HepG2 (cell line): Measurements from ENCODE around the gene GTF2F2. TPM values are rescaled to one million over a fixed set of nuclear protein-coding genes. Genes with fewer than 3 reads are reported as not detected.

Experiments
- ATAC-seq: fragments of 200-7000 bp; cut with Tn5 transposase; 3 replicates; pipeline ENCODE4 v1.9.1; 2020; ENCODE audit warnings: mild to moderate bottlenecking, moderate library complexity
- BruUV-seq: library from RNA; stranded (reverse); fragments of 400-500 nt; replicated peaks from 2 replicates; lab custom pipeline; 2021; lab: Mats Ljungman, UMichigan
- CTCF ChIA-PET: fragments of 300-600 bp; formaldehyde crosslinking; extraction: SDS; loops from one replicate; lab custom pipeline; 2021; ENCODE audit warnings: low total read pairs, inconsistent platforms, low intra/inter-chr PET ratio; lab: Yijun Ruan, JAX
- POLR2A ChIA-PET: fragments of 350-600 bp; sonication (Branson Sonifier 250); formaldehyde crosslinking; loops from one replicate; lab custom pipeline; 2020; ENCODE audit warnings: antibody characterized with exemption, inconsistent platforms; lab: Yijun Ruan, JAX
- DNase-seq: peaks from one replicate; pipeline ENCODE4 v3.0.0-alpha.2; 2015; ENCODE audit warnings: low spot score
- FAIRE-seq: peaks from 3 replicates; lab custom pipeline; 2011; peaks lifted over from hg19 to GRCh38; lab: Jason Lieb, UNC
- H2AFZ ChIP-seq: one replicate; pipeline ENCODE4 v1.6.1; 2011; ENCODE audit warnings: low read length, inconsistent platforms
- H3K27ac ChIP-seq: fragments of 300-600 bp; 3 replicates; pipeline ENCODE4 v1.8.0; 2011; ENCODE audit warnings: mixed run types, mild to moderate bottlenecking, mixed read lengths, low read length, inconsistent platforms; ENCODE audit not compliant: insufficient read depth; ENCODE audit errors: extremely low read length
- H3K27me3 ChIP-seq, 2 experiments: fragments of 200-600 bp in 1 of 2; 2 replicates in 1 of 2; 3 replicates in 1 of 2; pipeline versions ENCODE4 v1.6.0 to v1.8.0; 2011; ENCODE audit warnings: low read length in 2 of 2, mild to moderate bottlenecking in 2 of 2, moderate library complexity in 2 of 2, inconsistent platforms in 1 of 2; ENCODE audit not compliant: insufficient read depth in 2 of 2, control insufficient read depth in 1 of 2
- H3K36me3 ChIP-seq, 2 experiments: fragments of 200-600 bp in 1 of 2; replicated peaks in 1 of 2; 2 replicates in 1 of 2; 3 replicates in 1 of 2; pipeline versions ENCODE4 v1.5.1 to v1.8.0; 2011; ENCODE audit warnings: low read length in 2 of 2, inconsistent platforms in 1 of 2; ENCODE audit not compliant: insufficient read depth in 2 of 2, control insufficient read depth in 1 of 2
- H3K4me1 ChIP-seq: 2 replicates; pipeline ENCODE4 v1.5.1; 2012; ENCODE audit warnings: low read length, inconsistent platforms; ENCODE audit not compliant: insufficient read depth
- H3K4me2 ChIP-seq: 2 replicates; pipeline ENCODE4 v1.6.0; 2011; ENCODE audit warnings: low read depth, low read length, inconsistent platforms
- H3K4me3 ChIP-seq, 3 experiments: fragments of 200-600 bp in 1 of 3; sonication (generic), shearing (Covaris generic) in 1 of 3; replicated peaks in 1 of 3; 2 replicates each; pipeline ENCODE4 v1.5.1; 2011 to 2016; ENCODE audit warnings: low read length in 3 of 3, inconsistent platforms in 2 of 3, low read depth in 2 of 3, mild to moderate bottlenecking in 2 of 3, control low read depth in 1 of 3, mixed read lengths in 1 of 3; ENCODE audit not compliant: insufficient read depth in 1 of 3
- H3K79me2 ChIP-seq: one replicate; pipeline ENCODE4 v1.6.1; 2011; ENCODE audit warnings: low read length, inconsistent platforms; ENCODE audit not compliant: insufficient read depth
- H3K9ac ChIP-seq: 2 replicates; pipeline ENCODE4 v1.6.0; 2011; ENCODE audit warnings: mild to moderate bottlenecking, low read depth, low read length, inconsistent platforms; ENCODE audit not compliant: insufficient read depth
- H3K9me3 ChIP-seq: 2 replicates; pipeline ENCODE4 v1.5.1; 2012; ENCODE audit warnings: mild to moderate bottlenecking, low read length
- H4K20me1 ChIP-seq: 2 replicates; pipeline ENCODE4 v1.6.0; 2011; ENCODE audit warnings: inconsistent platforms, mild to moderate bottlenecking, low read length, moderate library complexity; ENCODE audit not compliant: insufficient read depth
- ELF3 ChIP-seq: IDR thresholded peaks from 2 replicates; pipeline ENCODE4 v1.6.1; 2016; ENCODE audit warnings: missing genetic modification reagents, missing compliant biosample characterization
- FOSL2 ChIP-seq: sonication (generic); formaldehyde crosslinking; IDR thresholded peaks from 2 replicates; pipeline ENCODE4 v1.4.0; 2020; ENCODE audit warnings: missing genetic modification reagents
- GTF3A ChIP-seq: sonication (generic); formaldehyde crosslinking; conservative IDR thresholded peaks from 2 replicates; pipeline ENCODE4 v1.4.0; 2020; ENCODE audit warnings: mild to moderate bottlenecking, missing genetic modification reagents
- HIVEP1 ChIP-seq: sonication (generic); formaldehyde crosslinking; IDR thresholded peaks from 2 replicates; pipeline ENCODE4 v1.4.0; 2020; ENCODE audit warnings: mild to moderate bottlenecking, missing genetic modification reagents
- MXD4 ChIP-seq: IDR thresholded peaks from 2 replicates; pipeline ENCODE4 v1.6.1; 2016; ENCODE audit warnings: mild to moderate bottlenecking, missing biosample characterization, missing genetic modification reagents
- TEAD3 ChIP-seq: optimal IDR thresholded peaks from 2 replicates; pipeline ENCODE3; 2016; ENCODE audit warnings: borderline replicate concordance
- ZNF232 ChIP-seq: sonication (generic); formaldehyde crosslinking; IDR thresholded peaks from 2 replicates; pipeline ENCODE4 v1.4.0; 2020; ENCODE audit warnings: missing genetic modification reagents, borderline replicate concordance
- ZNF253 ChIP-seq: sonication (generic); formaldehyde crosslinking; IDR thresholded peaks from 2 replicates; pipeline ENCODE4 v1.8.0; 2022; ENCODE audit warnings: mild to moderate bottlenecking, missing genetic modification reagents, borderline replicate concordance
- ZNF557 ChIP-seq: sonication (generic); formaldehyde crosslinking; IDR thresholded peaks from 2 replicates; pipeline ENCODE4 v1.4.0; 2020; ENCODE audit warnings: missing genetic modification reagents
- ZNF720 ChIP-seq: sonication (generic); formaldehyde crosslinking; IDR thresholded peaks from 2 replicates; pipeline ENCODE4 v1.4.0; 2020; ENCODE audit warnings: missing genetic modification reagents
- ZNF746 ChIP-seq: sonication (generic); formaldehyde crosslinking; IDR thresholded peaks from 2 replicates; pipeline ENCODE4 v1.8.0; 2022; ENCODE audit warnings: mild to moderate bottlenecking, missing genetic modification reagents
- WGBS: methylation state at CpG from one replicate; pipeline ENCODE4 v1.1.6; 2017; ENCODE audit warnings: low lambda C conversion rate; 5-methylcytosine and 5-hydroxymethylcytosine counted together
- in situ Hi-C: cut with HindIII; loops from 2 replicates; pipeline ENCODE4 v1.10.0; 2017; ENCODE audit warnings: low pct_unique_long_range_greater_than_20kb; ENCODE audit not compliant: extremely low pct_ligation_motif_present
- intact Hi-C: fragments of 100-400 bp; cut with micrococcal nuclease; formaldehyde crosslinking; loops from one replicate; pipeline ENCODE4 v1.10.0; 2022; ENCODE audit not compliant: unreplicated experiment
- polyA plus RNA-seq, 8 experiments: library from polyadenylated mRNA; depleted of rRNA in 3 of 8; stranded (reverse) in 7 of 8; unstranded in 1 of 8; fragments of >200 nt; fragmentation: Illumina TruSeq in 4 of 8; extraction: Trizol in 4 of 8; gene quantifications; 2 replicates each; pipeline versions ENCODE4 v1.2.1 to v1.2.3, GENCODE V29; 2011 to 2016; ENCODE audit warnings: low read depth in 4 of 8, missing spikeins in 1 of 8, mixed read lengths in 1 of 8; ENCODE audit not compliant: insufficient read depth in 1 of 8
- total RNA-seq, 5 experiments: library from RNA; depleted of rRNA; stranded (reverse); fragments of >200 nt; fragmentation: Illumina TruSeq; extraction: Trizol; gene quantifications; 2 replicates each; pipeline ENCODE4 v1.2.3, GENCODE V29; 2016; ENCODE audit warnings: low read depth in 1 of 5
- TF ChIP-seq, protein P1 (sequence below): sonication (generic); formaldehyde crosslinking; IDR thresholded peaks from 2 replicates; pipeline ENCODE4 v1.5.0; 2020; ENCODE audit warnings: missing genetic modification reagents
- TF ChIP-seq, protein P2 (sequence below): sonication (generic); formaldehyde crosslinking; conservative IDR thresholded peaks from 2 replicates; pipeline ENCODE4 v1.4.0; 2020; ENCODE audit warnings: missing genetic modification reagents

Gene GTF2F2
- total and polyA plus RNA-seq, 2 of the 13 experiments (the other 11 are each of a cell fraction or from before 2014, with no cell fraction given): 10.6 to 32.8 TPM

DNA sequence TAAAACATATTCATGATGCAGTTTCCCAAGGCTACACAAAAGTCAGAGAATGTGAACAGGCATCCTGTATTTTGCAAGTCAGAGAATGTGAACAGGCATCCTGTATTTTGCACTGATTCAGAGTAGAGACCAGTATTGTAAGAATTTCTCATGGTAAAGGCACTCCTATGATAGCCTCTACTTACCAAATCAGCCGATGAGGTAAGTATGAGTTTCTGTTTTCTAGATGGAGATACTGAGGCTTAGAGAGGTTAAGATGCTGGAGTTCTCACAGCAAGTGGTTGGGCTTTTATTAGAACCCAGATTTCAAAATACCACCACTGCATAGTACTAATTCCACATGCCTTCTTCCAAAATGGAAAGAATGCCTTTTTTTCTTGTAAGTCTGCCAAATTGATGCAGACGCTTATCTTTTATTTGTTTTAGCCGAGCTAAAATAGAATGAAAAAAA lies 208.4 kb downstream of the GTF2F2 start:
- ATAC-seq: no peak
- Histone ChIP-seq H3K4me1 (peaks cover 67% of the 10 kb centered on the region), H3K36me3 (no peaks in the 10 kb centered on the region), H3K9ac (no peak overlapping the region), H3K79me2 (no peaks in the 10 kb centered on the region), H3K27me3 (no peaks in the 10 kb centered on the region), H3K9me3 (no peaks in the 10 kb centered on the region), H3K4me3 (no peak overlapping the region), H3K27ac (no peak overlapping the region), H2AFZ (no peak overlapping the region), H3K4me2 (no peak overlapping the region), H4K20me1 (no peaks in the 10 kb centered on the region)
- in situ Hi-C loops: no loop called here
- intact Hi-C loops: loop anchor here (5.0 kb wide), 1 partner anchor 64 kb away; no protein-coding TSS in a partner anchor
- DNase-seq: no peak
- WGBS: 55% methylated on average over 3 of the region's 3 CpGs
- TF ChIP-seq ZNF232 (no peak), ZNF557 (CRISPR knock-in tag) (no peak), ZNF746 (CRISPR knock-in tag) (no peak), TEAD3 (CRISPR knock-in tag) (no peak), FOSL2 (CRISPR knock-in tag) (no peak), GTF3A (CRISPR knock-in tag) (no peak), HIVEP1 (CRISPR knock-in tag) (no peak), ZNF720 (CRISPR knock-in tag) (no peak), ELF3 (CRISPR knock-in tag) (no peak), ZNF253 (no peak), MXD4 (no peak)
- TF ChIP-seq, protein P1, sequence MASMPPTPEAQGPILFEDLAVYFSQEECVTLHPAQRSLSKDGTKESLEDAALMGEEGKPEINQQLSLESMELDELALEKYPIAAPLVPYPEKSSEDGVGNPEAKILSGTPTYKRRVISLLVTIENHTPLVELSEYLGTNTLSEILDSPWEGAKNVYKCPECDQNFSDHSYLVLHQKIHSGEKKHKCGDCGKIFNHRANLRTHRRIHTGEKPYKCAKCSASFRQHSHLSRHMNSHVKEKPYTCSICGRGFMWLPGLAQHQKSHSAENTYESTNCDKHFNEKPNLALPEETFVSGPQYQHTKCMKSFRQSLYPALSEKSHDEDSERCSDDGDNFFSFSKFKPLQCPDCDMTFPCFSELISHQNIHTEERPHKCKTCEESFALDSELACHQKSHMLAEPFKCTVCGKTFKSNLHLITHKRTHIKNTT: no peak
- TF ChIP-seq, protein P2, sequence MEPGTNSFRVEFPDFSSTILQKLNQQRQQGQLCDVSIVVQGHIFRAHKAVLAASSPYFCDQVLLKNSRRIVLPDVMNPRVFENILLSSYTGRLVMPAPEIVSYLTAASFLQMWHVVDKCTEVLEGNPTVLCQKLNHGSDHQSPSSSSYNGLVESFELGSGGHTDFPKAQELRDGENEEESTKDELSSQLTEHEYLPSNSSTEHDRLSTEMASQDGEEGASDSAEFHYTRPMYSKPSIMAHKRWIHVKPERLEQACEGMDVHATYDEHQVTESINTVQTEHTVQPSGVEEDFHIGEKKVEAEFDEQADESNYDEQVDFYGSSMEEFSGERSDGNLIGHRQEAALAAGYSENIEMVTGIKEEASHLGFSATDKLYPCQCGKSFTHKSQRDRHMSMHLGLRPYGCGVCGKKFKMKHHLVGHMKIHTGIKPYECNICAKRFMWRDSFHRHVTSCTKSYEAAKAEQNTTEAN (CRISPR knock-in tag): no peak
- ChIA-PET POLR2A (interaction anchor here (7.2 kb wide), 1 partner anchor 12 kb away, joined by 73 read pairs; the partner anchor contains the start of gene TPT1), CTCF (no interaction called here)
- BruUV-seq: no TSS peak
- no peak for FAIRE-seq
